Measurements from ENCODE around the gene TEAD1. TPM values are rescaled to one million over a fixed set of nuclear protein-coding genes. Genes with fewer than 3 reads are reported as not detected.

Gene TEAD1
- total RNA-seq, 6 experiments from 2014 or later = 28.3 to 41.5 (median 32.2) TPM

GRCh38 chr11:12842933-12843636 is 168.9 kb downstream of the TEAD1 start:
- peaks cover 0 to 24% (median 10%) of the 10 kb centered on the region in 4 donors for H3K4me1 ChIP-seq
- DNase-seq (no peak), ATAC-seq (peak in 3 of 4 donors; percentile 25 to 45 (median 33))
- no peaks in the 10 kb centered on the region for H3K9me3 ChIP-seq
- no peak overlapping the region for H3K4me3 ChIP-seq
- 70% methylated on average over 6 of the region's 6 CpGs for WGBS (ENCODE audit: insufficient coverage, low coverage, low lambda C conversion rate, missing lambda C conversion rate)
- H3K27ac ChIP-seq = no peak overlapping the region
- TF ChIP-seq CTCF (IDR thresholded peaks at IDR 0.05) (no peak), POLR2A (IDR thresholded peaks at IDR 0.05) (no peak)
- H3K27me3 ChIP-seq = no peaks in the 10 kb centered on the region
- intact Hi-C loops (cut with DNase I) = no loop called here
- H3K36me3 ChIP-seq = no peaks in the 10 kb centered on the region

GRCh38 chr11:12845163-12845562 is 170.9 kb downstream of the TEAD1 start:
- H3K4me3 ChIP-seq = no peak overlapping the region
- peak overlapping the region in 2 of 3 donors; percentile 34 to 42 for H3K27ac ChIP-seq
- H3K9me3 ChIP-seq = no peaks in the 10 kb centered on the region
- 66% methylated on average over 4 of the region's 6 CpGs for WGBS (ENCODE audit: insufficient coverage, low coverage, low lambda C conversion rate, missing lambda C conversion rate)
- peak in 3 of 4 donors; percentile 9 to 23 (median 19) for ATAC-seq
- H3K36me3 ChIP-seq = no peaks in the 10 kb centered on the region
- H3K27me3 ChIP-seq = no peaks in the 10 kb centered on the region
- intact Hi-C loops (cut with DNase I) = no loop called here
- no peak for DNase-seq
- H3K4me1 ChIP-seq = peaks cover 0 to 24% (median 10%) of the 10 kb centered on the region in 4 donors
- TF ChIP-seq CTCF (IDR thresholded peaks at IDR 0.05) (no peak), POLR2A (IDR thresholded peaks at IDR 0.05) (no peak)

GRCh38 chr11:12845739-12846358 is 171.6 kb downstream of the TEAD1 start:
- WGBS (ENCODE audit: insufficient coverage, low coverage, low lambda C conversion rate, missing lambda C conversion rate) = 52% methylated on average over 7 of the region's 10 CpGs
- TF ChIP-seq CTCF (IDR thresholded peaks at IDR 0.05) (no peak), POLR2A (IDR thresholded peaks at IDR 0.05) (no peak)
- Histone ChIP-seq H3K27me3 (no peaks in the 10 kb centered on the region), H3K9me3 (no peaks in the 10 kb centered on the region), H3K4me1 (peaks cover 0 to 24% (median 10%) of the 10 kb centered on the region in 4 donors), H3K27ac (peak overlapping the region in 2 of 3 donors; percentile 42 to 52), H3K36me3 (no peaks in the 10 kb centered on the region), H3K4me3 (no peak overlapping the region)
- intact Hi-C loops (cut with DNase I) = no loop called here
- ATAC-seq (peak; percentile 62 to 81 (median 70)), DNase-seq (no peak)

GRCh38 chr11:12846786-12847615 is 172.8 kb downstream of the TEAD1 start:
- Histone ChIP-seq H3K36me3 (no peaks in the 10 kb centered on the region), H3K4me3 (no peak overlapping the region), H3K4me1 (peaks cover 0 to 23% (median 9%) of the 10 kb centered on the region in 4 donors), H3K27me3 (no peaks in the 10 kb centered on the region), H3K27ac (peak overlapping the region in 2 of 3 donors; percentile 42 to 52), H3K9me3 (no peaks in the 10 kb centered on the region)
- TF ChIP-seq CTCF (IDR thresholded peaks at IDR 0.05) (no peak), POLR2A (IDR thresholded peaks at IDR 0.05) (no peak)
- 81% methylated on average over 3 of the region's 3 CpGs for WGBS (ENCODE audit: insufficient coverage, low coverage, low lambda C conversion rate, missing lambda C conversion rate)
- DNase-seq = no peak
- intact Hi-C loops (cut with DNase I) = no loop called here
- ATAC-seq = no peak
